Neural progenitor cell (in vitro differentiated cells): Measurements from ENCODE around the gene ANAPC10. TPM values are rescaled to one million over a fixed set of nuclear protein-coding genes. Genes with fewer than 3 reads are reported as not detected.

Source experiments
- DNase-seq: peaks from one replicate; pipeline ENCODE4 v3.0.0-alpha.2; 2016; ENCODE audit warnings: low spot score
- H2AFZ ChIP-seq: fragments of 200-600 bp; sonication (generic); replicated peaks from 2 replicates; pipeline ENCODE4 v1.6.1; 2016; ENCODE audit warnings: antibody characterized with exemption
- H3F3A ChIP-seq: fragments of 200-600 bp; sonication (generic); 2 replicates; pipeline ENCODE4 v1.6.1; 2016; ENCODE audit warnings: antibody characterized with exemption, low read depth
- H3K27ac ChIP-seq: fragments of 200-600 bp; sonication (generic); 2 replicates; pipeline ENCODE4 v1.5.1; 2016; ENCODE audit warnings: mild to moderate bottlenecking
- H3K27me3 ChIP-seq: fragments of 200-600 bp; sonication (generic); 2 replicates; pipeline ENCODE4 v1.6.1; 2016; ENCODE audit warnings: mild to moderate bottlenecking, moderate library complexity
- H3K36me3 ChIP-seq: fragments of 200-600 bp; sonication (generic); 2 replicates; pipeline ENCODE4 v1.5.1; 2016
- H3K4me1 ChIP-seq: fragments of 200-600 bp; sonication (generic); 2 replicates; pipeline ENCODE4 v1.6.1; 2016; ENCODE audit warnings: mixed run types
- H3K4me2 ChIP-seq: fragments of 200-600 bp; sonication (generic); 2 replicates; pipeline ENCODE4 v1.6.1; 2016
- H3K4me3 ChIP-seq: fragments of 200-600 bp; sonication (generic); 2 replicates; pipeline ENCODE4 v1.5.1; 2016
- H3K79me2 ChIP-seq: fragments of 200-600 bp; sonication (generic); 2 replicates; pipeline ENCODE4 v1.6.1; 2016; ENCODE audit warnings: low read depth
- H3K9ac ChIP-seq: fragments of 200-600 bp; sonication (generic); 2 replicates; pipeline ENCODE4 v1.6.1; 2016
- H3K9me3 ChIP-seq: fragments of 200-600 bp; sonication (generic); 2 replicates; pipeline ENCODE4 v1.5.1; 2016; ENCODE audit warnings: low read depth
- H4K20me1 ChIP-seq: fragments of 200-600 bp; sonication (generic); 2 replicates; pipeline ENCODE4 v1.6.1; 2016; ENCODE audit warnings: low read depth
- H3K27ac Mint-ChIP-seq: 3 replicates; pipeline ENCODE4 v1.8.0; 2021; ENCODE audit warnings: mixed read lengths
- H3K27me3 Mint-ChIP-seq: 2 replicates; pipeline ENCODE4 v1.8.0; 2022; ENCODE audit warnings: low read depth, mild to moderate bottlenecking, inconsistent platforms, moderate library complexity, mixed read lengths; ENCODE audit not compliant: insufficient read depth
- H3K36me3 Mint-ChIP-seq: 3 replicates; pipeline ENCODE4 v1.8.0; 2021; ENCODE audit warnings: mixed read lengths
- H3K4me1 Mint-ChIP-seq: 3 replicates; pipeline ENCODE4 v1.8.0; 2021; ENCODE audit warnings: mixed read lengths
- H3K4me3 Mint-ChIP-seq: 3 replicates; pipeline ENCODE4 v1.8.0; 2021; ENCODE audit warnings: mild to moderate bottlenecking, moderate library complexity, mixed read lengths
- H3K9me3 Mint-ChIP-seq: 3 replicates; pipeline ENCODE4 v1.8.0; 2020; ENCODE audit warnings: mixed read lengths
- CTCF ChIP-seq: fragments of 200-600 bp; sonication (generic); IDR thresholded peaks from 2 replicates; pipeline ENCODE4 v1.5.1; 2017; ENCODE audit warnings: antibody characterized with exemption, mild to moderate bottlenecking
- EZH2 ChIP-seq: fragments of 200-600 bp; sonication (generic); IDR thresholded peaks from 2 replicates; pipeline ENCODE4 v1.6.1; 2017; ENCODE audit warnings: antibody characterized with exemption, mild to moderate bottlenecking, moderate library complexity
- EZH2phosphoT487 ChIP-seq: fragments of 200-600 bp; sonication (generic); IDR thresholded peaks from 2 replicates; pipeline ENCODE4 v1.6.1; 2017; ENCODE audit warnings: antibody characterized with exemption
- total RNA-seq: library from RNA; depleted of rRNA; stranded (reverse); fragments of >200 nt; gene quantifications from 2 replicates; pipeline ENCODE4 v1.2.3, GENCODE V29; 2015; ENCODE audit warnings: low replicate concordance

The ANAPC10 gene
- total RNA-seq, 1 donor from 2014 or later: 48.4 TPM

GRCh38 chr4:144967161-144967560 lies 130.8 kb downstream of the ANAPC10 start:
- no peaks in the 10 kb centered on the region for H3F3A ChIP-seq
- DNase-seq: no peak
- Mint-ChIP-seq H3K9me3 (no peaks in the 10 kb centered on the region), H3K4me3 (no peak overlapping the region), H3K4me1 (no peaks in the 10 kb centered on the region), H3K27me3 (peaks cover 3% of the 10 kb centered on the region), H3K27ac (no peak overlapping the region), H3K36me3 (no peaks in the 10 kb centered on the region)
- TF ChIP-seq EZH2: no peak
- TF ChIP-seq CTCF: no peak
- H2AFZ ChIP-seq: no peak overlapping the region
- H3K27ac ChIP-seq: no peak overlapping the region
- peaks cover 6% of the 10 kb centered on the region for H3K4me1 ChIP-seq
- no peak overlapping the region for H3K4me2 ChIP-seq
- no peak overlapping the region for H3K9ac ChIP-seq
- H4K20me1 ChIP-seq: no peaks in the 10 kb centered on the region
- H3K9me3 ChIP-seq: no peaks in the 10 kb centered on the region
- H3K79me2 ChIP-seq: no peaks in the 10 kb centered on the region
- H3K4me3 ChIP-seq: no peak overlapping the region
- H3K27me3 ChIP-seq: no peaks in the 10 kb centered on the region
- H3K36me3 ChIP-seq: no peaks in the 10 kb centered on the region

- H3K36me3 Mint-ChIP-seq: peaks cover 2% of the 10 kb centered on the region
- H3K27ac ChIP-seq: no peak overlapping the region
- H3K9me3 ChIP-seq: no peaks in the 10 kb centered on the region
- H3K4me3 Mint-ChIP-seq: no peak overlapping the region
- H2AFZ ChIP-seq: no peak overlapping the region
- H3K36me3 ChIP-seq: no peaks in the 10 kb centered on the region
- no peaks in the 10 kb centered on the region for H3K79me2 ChIP-seq
- TF ChIP-seq EZH2phosphoT487 (no peak), CTCF (peak; percentile 29), EZH2 (no peak)
- H3K27me3 Mint-ChIP-seq: peaks cover 3% of the 10 kb centered on the region
- H3K9me3 Mint-ChIP-seq: peaks cover 12% of the 10 kb centered on the region
- no peaks in the 10 kb centered on the region for H3F3A ChIP-seq
- H3K9ac ChIP-seq: no peak overlapping the region
- H4K20me1 ChIP-seq: no peaks in the 10 kb centered on the region
- no peaks in the 10 kb centered on the region for H3K4me1 ChIP-seq
- H3K27me3 ChIP-seq: no peaks in the 10 kb centered on the region
- no peak for DNase-seq
- no peaks in the 10 kb centered on the region for H3K4me1 Mint-ChIP-seq
- no peak overlapping the region for H3K4me3 ChIP-seq
- no peak overlapping the region for H3K4me2 ChIP-seq
- H3K27ac Mint-ChIP-seq: no peak overlapping the region
Measured at GRCh38 chr4:144962300-144962699, 135.7 kb downstream of the ANAPC10 start.

- DNase-seq: no peak
- TF ChIP-seq CTCF (peak; percentile 7), EZH2phosphoT487 (no peak), EZH2 (no peak)
- Histone ChIP-seq H3K4me2 (no peak overlapping the region), H3K4me1 (no peaks in the 10 kb centered on the region), H3K4me3 (no peak overlapping the region), H3K9me3 (peaks cover 11% of the 10 kb centered on the region), H3K36me3 (no peaks in the 10 kb centered on the region), H4K20me1 (no peaks in the 10 kb centered on the region), H3K9ac (no peak overlapping the region), H3K27me3 (no peaks in the 10 kb centered on the region), H3K79me2 (no peaks in the 10 kb centered on the region), H3K27ac (no peak overlapping the region), H3F3A (no peaks in the 10 kb centered on the region), H2AFZ (no peak overlapping the region)
- H3K4me3 Mint-ChIP-seq: no peak overlapping the region
- no peaks in the 10 kb centered on the region for H3K27me3 Mint-ChIP-seq
- peaks cover 36% of the 10 kb centered on the region for H3K9me3 Mint-ChIP-seq
- peaks cover 3% of the 10 kb centered on the region for H3K4me1 Mint-ChIP-seq
- H3K27ac Mint-ChIP-seq: peak overlapping the region; percentile 46
- peaks cover 8% of the 10 kb centered on the region for H3K36me3 Mint-ChIP-seq
Measured at GRCh38 chr4:144955104-144955503, 142.9 kb downstream of the ANAPC10 start.
